Measurements from ENCODE around the gene ASTN1.

GRCh38 chr1:177190308-177190970, 25.9 kb upstream of the ASTN1 start:
- no peak for TF ChIP-seq CTCF (conservative IDR thresholded peaks at IDR 0.05; ENCODE audit: low read length)
- no peak for TF ChIP-seq EZH2phosphoT487 (IDR thresholded peaks at IDR 0.05; ENCODE audit: borderline replicate concordance, low read depth, low read length)

Data from OCI-LY7 (cell line).